HG03520 (cell line): ENCODE results near the gene CDK2AP2.
A peak's percentile ranks its signal among the peaks of the same experiment; 100 is the strongest.
"Not testable (repeated sequence)": the region's sequence is repeated elsewhere in the genome, so short reads cannot be mapped to it uniquely, and the experiment has no call there.

Source experiments
- ATAC-seq: cut with Tn5 transposase; IDR thresholded peaks from one replicate; pipeline ENCODE4 v1.9.1; 2021; ENCODE audit warnings: mild to moderate bottlenecking, moderate library complexity; ENCODE audit not compliant: unreplicated experiment

CDK2AP2 gene

DNA sequence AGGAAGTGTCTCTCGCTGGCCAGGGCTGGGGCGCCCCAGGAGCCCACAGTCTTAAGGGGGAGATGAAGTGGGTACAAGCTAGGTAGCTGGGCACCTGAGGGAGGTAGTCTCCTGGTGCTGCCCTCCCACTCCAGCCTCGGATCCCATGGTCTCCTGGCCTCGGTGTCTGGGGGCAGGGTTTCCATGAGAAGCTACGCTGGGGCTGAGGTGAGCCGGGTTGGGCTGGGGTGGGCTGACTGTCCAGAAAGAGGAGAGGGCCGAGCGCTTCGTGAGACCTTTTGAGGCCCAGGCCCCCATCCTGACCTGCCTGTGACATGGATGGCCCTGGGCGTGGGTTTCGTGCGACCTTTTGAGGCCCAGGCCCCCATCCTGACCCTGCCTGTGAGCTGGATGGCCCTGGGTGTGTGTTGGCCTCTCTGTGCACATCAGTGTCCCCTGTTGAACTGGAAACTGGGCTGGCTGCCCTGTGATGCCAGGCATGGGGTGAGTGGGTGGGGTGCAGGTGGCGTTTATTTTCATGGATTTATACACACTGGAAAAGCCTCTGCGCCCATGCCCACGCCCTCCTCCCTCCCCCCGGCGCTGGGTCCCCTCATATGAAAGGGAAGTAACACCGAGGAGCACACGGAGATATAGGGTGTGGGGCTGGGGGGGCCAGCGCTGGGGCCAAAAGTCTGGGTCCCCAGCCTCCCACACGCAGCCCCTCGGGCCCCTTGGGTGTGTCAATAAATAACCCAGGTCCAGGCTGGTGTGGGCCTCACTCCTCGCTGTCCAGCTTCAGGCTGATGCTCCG lies 16.5 kb downstream of the CDK2AP2 start:
- no peak for ATAC-seq

DNA sequence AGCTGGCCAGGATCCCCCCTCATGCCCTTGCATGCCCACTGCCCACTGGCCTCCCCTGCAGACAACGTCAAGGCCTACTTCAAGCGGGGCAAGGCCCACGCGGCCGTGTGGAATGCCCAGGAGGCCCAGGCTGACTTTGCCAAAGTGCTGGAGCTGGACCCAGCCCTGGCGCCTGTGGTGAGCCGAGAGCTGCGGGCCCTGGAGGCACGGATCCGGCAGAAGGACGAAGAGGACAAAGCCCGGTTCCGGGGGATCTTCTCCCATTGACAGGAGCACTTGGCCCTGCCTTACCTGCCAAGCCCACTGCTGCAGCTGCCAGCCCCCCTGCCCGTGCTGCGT lies 17.3 kb downstream of the CDK2AP2 start:
- ATAC-seq = no peak

DNA sequence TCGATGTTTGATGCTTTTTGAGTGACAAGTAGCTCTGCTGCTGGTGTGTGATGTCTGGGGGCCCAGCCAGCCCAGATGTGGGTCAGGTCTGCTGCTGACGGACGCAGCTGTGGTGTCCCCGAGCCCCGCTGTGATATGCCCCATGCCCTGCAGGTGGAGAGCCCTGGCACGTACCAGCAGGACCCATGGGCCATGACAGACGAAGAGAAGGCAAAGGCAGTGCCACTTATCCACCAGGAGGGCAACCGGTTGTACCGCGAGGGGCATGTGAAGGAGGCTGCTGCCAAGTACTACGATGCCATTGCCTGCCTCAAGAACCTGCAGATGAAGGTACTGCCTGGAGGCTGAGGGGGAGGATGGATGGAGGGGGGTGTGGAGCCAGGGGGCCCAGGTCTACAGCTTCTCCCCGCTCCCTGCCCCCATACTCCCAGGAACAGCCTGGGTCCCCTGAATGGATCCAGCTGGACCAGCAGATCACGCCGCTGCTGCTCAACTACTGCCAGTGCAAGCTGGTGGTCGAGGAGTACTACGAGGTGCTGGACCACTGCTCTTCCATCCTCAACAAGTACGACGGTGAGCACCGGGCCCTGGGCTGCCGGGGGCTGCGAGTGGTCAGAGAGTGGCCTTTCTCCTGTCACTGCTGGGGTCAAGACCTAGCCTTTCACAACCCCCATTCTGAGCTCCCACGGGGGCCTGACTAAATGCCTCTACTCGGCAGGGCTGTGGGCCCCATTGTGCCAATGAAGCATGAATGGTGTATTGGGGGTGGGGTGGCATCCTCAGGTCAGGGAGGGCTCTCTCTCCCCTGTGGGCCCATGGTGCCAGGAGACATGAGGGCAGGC lies 17.9 kb downstream of the CDK2AP2 start:
- ATAC-seq = no peak

DNA sequence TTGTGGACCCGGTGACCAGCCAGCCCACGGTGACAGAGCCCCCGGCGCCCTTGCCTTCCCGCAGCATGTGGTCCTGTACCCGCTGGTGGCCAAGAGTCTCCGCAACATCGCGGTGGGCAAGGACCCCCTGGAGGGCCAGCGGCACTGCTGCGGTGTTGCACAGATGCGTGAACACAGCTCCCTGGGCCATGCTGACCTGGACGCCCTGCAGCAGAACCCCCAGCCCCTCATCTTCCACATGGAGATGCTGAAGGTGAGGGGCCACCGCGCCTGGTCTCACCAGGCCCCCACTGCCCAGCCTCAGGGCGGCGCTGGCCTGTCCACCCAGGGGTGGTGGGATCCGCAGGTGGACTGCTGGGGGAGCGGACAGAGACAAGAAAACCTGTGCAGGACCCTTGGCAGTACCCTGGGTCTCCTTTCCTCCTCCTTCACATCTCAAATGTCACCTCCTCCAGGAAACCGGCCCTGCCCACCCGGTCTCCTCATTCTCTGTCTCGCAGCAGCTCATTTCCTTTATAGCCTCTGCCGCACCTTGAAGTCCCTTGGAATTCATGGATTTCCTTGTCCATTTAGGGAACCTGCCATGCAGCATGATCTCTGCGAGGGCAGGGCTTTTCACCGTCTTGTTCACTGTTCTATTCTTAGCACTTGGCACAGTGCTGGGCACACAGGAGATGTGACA lies 18.6 kb downstream of the CDK2AP2 start:
- ATAC-seq = no peak

- ATAC-seq = no peak
These were observed 21.3 kb downstream of the CDK2AP2 start for GRCh38 chr11:67486481-67487195.

GRCh38 chr11:67485873-67486361 lies 22.0 kb downstream of the CDK2AP2 start:
- ATAC-seq = not testable (repeated sequence)

GRCh38 chr11:67484847-67485311 lies 23.1 kb downstream of the CDK2AP2 start:
- ATAC-seq = no peak

DNA sequence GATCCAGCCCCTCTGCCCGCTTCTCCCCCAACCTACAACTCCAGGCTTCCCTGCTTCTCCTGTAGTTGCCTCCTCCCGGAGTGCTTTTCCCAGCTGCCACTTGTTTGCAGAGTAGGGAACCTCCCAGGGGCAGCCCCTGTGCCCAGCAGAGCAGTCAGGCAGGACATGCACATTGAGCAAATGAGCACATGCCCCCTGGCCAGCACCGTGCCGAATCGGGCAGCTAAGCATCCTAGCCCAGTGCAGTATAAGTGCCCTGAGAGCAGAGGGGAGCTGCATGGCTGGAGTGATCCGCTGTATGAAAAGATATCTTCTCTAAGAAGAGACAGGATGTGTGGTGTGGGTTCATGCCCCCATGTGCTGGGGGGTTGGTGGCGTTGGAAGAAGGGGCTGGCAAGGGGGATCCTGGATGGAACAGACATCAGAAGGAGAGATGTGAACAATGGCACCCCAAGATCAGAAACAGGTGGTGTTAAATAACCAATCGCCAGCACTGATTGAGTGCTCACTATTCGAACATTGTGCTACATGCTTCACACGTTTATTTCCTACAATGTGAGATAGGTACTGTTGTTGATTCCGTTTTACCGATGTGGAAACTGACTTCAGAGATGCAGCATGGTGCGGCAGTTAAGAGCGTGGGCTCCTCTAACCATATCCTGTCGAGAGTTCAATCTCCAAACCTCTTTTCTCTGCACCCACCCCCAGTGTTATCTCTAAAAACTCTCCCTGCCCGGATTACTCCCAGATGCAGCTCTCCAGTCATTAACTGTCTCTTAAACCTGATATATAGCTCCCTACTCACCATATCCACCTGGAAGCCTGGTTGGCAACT lies 23.9 kb downstream of the CDK2AP2 start:
- no peak for ATAC-seq

DNA sequence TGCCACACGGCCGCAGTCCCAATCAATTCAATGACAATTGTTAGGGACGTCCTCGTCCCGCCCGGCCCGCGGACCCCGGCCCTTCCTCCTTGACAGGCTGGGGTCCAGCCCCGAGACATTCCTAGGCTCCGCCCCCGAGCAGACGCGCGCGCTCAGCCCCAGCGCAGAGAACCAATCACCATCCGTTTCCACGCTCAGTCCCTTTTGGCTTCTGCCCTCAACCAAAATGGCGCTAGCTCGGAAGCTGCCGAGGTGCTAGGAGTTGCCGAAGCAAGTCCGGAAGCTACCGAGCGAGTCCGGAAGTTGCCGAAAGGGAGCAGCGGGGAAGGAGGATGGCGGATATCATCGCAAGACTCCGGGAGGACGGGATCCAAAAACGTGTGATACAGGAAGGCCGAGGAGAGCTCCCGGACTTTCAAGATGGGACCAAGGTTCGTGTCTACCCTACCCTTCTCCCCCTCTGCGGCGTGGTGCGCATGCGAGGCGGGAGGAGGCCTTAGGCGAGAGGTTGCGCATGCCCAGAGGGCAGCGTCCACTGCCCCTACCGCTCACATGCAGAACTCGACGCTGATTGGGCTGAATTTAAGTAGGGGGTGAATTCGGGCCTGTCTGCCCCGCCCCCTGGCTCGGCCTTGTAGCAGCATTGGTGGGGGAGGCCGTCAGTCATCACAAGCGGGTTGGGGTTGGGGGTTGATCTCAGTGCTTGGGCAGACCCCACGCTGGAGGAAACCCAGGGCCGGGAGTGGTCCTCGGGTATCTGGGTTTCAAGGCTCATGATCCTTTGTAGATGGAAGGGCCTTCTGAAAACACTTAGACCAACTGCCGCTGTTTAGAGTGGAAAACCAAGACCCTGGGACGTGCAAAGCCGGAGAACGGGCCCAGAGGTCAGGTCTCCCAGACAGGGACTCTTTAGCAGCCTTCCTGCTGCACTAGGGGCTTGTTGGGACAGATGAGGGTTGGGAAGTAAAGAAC lies 24.8 kb downstream of the CDK2AP2 start, which contains the start of gene AIP:
TSS of gene AIP (plus strand) at position 200 of the 972 bp plus-strand sequence. CDS start at position 333, 133 bp downstream.
- peak; percentile 52 for ATAC-seq

DNA sequence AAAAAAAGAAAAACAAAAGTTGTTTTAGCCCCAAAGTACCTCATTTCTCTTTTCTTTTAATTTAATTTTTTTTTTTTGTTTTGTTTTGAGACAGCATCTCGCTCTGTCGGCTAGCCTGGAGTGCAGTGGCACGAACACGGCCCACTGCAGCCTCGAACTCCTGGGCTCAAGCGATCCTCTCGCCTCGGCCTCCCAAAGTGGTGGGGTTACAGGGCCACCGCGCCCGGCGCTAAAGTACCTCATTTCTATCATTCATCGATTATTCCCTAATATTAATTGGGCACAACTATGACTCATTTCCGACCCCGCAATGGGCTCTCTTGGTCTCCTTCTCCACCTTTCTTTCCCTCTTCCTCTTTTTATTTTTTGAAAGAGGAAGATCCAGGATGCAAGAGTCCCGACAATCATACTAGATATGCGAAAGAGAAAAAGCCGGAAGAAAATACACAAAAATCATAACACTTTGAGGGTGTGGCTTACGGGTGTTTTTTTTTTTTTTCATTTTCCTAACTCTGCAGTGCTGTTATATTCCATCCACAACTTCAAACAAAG lies 25.6 kb downstream of the CDK2AP2 start:
- ATAC-seq = no peak

DNA sequence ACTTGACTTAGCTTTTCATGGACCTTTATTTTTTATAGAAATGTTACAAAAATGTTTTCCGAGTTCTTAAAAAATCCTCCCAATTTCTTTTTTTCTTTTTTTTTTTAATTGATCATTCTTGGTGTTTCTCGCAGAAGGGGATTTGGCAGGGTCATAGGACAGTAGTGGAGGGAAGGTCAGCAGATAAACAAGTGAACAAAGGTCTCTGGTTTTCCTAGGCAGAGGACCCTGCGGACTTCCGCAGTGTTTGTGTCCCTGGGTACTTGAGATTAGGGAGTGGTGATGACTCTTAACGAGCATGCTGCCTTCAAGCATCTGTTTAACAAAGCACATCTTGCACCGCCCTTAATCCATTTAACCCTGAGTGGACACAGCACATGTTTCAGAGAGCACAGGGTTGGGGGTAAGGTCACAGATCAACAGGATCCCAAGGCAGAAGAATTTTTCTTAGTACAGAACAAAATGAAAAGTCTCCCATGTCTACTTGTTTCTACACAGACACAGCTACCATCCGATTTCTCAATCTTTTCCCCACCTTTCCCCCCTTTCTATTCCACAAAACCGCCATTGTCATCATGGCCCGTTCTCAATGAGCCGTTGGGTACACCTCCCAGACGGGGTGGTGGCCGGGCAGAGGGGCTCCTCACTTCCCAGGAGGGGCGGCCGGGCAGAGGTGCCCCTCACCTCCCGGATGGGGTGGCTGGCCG lies 30.5 kb downstream of the CDK2AP2 start:
- not testable (repeated sequence) for ATAC-seq

GRCh38 chr11:67476692-67477091 lies 31.3 kb downstream of the CDK2AP2 start:
- ATAC-seq = not testable (repeated sequence)

DNA sequence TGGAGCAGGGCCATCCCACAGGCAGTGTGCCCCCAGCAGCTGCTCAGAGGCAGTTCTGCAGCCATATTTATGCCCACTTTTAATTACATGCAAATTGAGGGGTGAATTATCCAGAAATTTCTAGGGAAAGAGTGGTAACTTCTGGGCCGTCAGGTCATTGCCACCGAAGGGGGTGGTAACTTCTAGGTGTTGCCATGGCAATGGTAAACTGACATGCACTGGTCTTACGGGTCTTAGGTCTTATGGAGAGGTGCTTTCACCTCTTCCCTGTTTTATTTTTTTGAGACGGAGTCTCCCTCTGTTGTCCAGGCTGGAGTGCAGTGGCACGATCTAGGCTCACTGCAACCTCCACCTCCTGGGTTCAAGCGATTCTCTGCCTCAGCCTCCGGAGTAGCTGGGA lies 35.1 kb downstream of the CDK2AP2 start:
- no peak for ATAC-seq

DNA sequence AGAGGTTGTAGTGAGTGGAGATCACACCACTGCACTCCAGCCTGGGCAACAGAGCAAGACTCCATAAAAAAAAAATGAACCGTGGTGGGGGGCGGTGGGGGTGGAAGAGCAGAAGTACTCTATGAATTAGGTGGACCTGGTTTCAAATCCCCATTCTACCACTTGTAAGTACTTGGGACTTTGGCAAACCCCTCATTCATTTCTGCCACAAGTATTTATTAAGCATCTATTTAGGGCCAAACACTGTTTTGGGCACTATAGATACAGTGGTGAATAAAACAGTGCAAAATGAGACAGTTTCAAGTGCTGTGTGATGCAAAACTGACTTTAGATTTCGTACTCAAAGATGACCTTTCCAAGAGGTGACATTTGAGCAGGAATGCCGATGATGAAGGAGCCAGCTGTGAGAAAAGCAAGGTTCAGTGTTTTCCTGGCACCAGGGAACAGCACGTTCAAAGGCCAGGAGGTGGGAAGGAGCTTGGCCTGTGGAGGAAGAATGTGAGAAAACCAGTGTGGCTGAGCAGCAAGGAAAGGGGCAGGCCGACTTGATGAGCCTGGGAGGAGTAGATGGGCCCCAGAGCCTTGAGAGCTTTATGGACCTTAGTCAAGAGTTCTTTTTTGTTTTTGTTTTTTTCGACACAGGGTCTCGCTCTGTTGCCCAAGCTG lies 37.5 kb downstream of the CDK2AP2 start:
- no peak for ATAC-seq

DNA sequence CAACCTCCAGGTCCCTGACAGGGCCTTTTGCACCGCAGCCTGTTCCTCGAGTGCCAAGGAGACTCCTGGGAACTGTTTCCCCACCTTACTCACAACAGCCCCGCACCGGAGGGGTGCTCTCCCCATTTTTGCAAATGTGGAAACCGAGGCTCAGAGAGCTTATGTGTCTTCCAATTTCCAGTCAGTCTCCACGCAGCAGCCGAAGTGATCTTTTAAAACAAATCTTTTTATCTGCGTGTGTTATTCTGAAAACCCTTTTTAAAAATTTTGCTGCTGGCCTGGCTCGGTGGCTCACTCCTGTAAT lies 38.5 kb downstream of the CDK2AP2 start:
- ATAC-seq = no peak

DNA sequence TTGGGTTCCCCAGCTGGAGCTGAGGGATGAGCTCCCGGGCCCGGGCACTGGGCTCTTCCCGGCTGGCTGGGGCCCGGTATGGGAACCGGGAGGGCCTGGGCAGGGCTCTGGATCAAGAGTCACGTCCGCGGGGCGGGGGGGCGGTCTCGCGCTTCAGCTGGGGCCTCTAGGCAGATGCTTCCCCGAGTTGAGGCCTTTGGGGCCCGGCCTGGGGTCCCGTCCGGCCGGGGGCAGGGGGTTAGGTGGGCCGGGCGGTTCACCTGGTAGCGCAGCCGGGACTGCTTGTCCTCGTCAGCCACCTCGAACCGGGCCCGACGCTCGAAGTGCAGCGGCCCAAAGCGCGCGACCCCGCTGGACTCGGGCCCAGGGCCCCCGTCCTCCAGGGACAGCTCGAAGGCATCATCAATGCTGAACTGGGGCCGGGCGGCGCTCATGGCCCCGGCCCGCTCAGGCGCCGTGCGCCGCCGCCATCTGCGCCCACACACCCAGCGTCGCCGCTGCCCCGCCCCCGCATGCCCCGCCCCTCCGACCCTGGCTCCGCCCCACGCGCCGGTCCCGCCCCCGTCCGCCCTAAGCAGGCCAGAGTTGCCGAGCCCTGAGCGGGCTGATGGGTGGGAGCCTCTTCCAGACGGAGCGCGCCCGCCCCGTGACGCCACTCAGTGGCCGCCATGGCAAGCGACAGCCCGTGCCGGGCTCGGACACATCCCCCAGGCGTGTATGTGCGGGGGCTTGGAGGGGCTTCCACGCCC lies 39.0 kb downstream of the CDK2AP2 start, which contains the start of gene TMEM134:
TSS of gene TMEM134 (minus strand) at position 493 of the 749 bp plus-strand sequence. CDS start at position 434, 59 bp downstream.
- peak; percentile 67 for ATAC-seq

GRCh38 chr11:67468456-67468758 lies 39.6 kb downstream of the CDK2AP2 start:
- no peak for ATAC-seq
